KMS-11 (cell line): ENCODE data around the gene DOC2B.
A peak's percentile ranks its signal among the peaks of the same experiment; 100 is the strongest.

Experiments
- H2AFZ ChIP-seq: fragments of 200-600 bp; sonication (generic); 2 replicates; pipeline ENCODE4 v1.6.1; 2016; ENCODE audit warnings: antibody characterized with exemption, mixed run types, low read depth
- H3K27ac ChIP-seq: fragments of 200-600 bp; sonication (generic); 2 replicates; pipeline ENCODE4 v1.6.1; 2016; ENCODE audit warnings: mild to moderate bottlenecking, mixed run types
- H3K27me3 ChIP-seq: fragments of 200-600 bp; sonication (generic); 2 replicates; pipeline ENCODE4 v1.6.1; 2017; ENCODE audit warnings: mild to moderate bottlenecking, low read depth, mixed run types, moderate library complexity; ENCODE audit not compliant: insufficient read depth
- H3K36me3 ChIP-seq: fragments of 200-600 bp; sonication (generic); 2 replicates; pipeline ENCODE4 v1.6.1; 2017; ENCODE audit warnings: mild to moderate bottlenecking, mixed run types; ENCODE audit not compliant: insufficient read depth
- H3K4me1 ChIP-seq: fragments of 200-600 bp; sonication (generic); 2 replicates; pipeline ENCODE4 v1.6.1; 2016; ENCODE audit warnings: mild to moderate bottlenecking, low read depth, mixed run types; ENCODE audit not compliant: poor library complexity, severe bottlenecking
- H3K4me2 ChIP-seq: fragments of 200-600 bp; sonication (generic); 2 replicates; pipeline ENCODE4 v1.7.0; 2016; ENCODE audit warnings: mild to moderate bottlenecking, mixed run types
- H3K4me3 ChIP-seq: fragments of 200-600 bp; sonication (generic); IDR thresholded peaks from 2 replicates; pipeline ENCODE4 v1.6.1; 2017; ENCODE audit warnings: low read depth, low read length, mixed read lengths; ENCODE audit not compliant: insufficient read depth
- H3K79me2 ChIP-seq: fragments of 200-600 bp; sonication (generic); 2 replicates; pipeline ENCODE4 v1.6.1; 2016; ENCODE audit warnings: low read depth, mixed run types; ENCODE audit not compliant: insufficient read depth
- H3K9ac ChIP-seq: fragments of 200-600 bp; sonication (generic); 2 replicates; pipeline ENCODE4 v1.6.1; 2016; ENCODE audit warnings: mild to moderate bottlenecking, mixed run types
- H4K20me1 ChIP-seq: fragments of 200-600 bp; sonication (generic); 2 replicates; pipeline ENCODE4 v1.6.1; 2016; ENCODE audit warnings: mild to moderate bottlenecking, mixed run types; ENCODE audit not compliant: insufficient read depth
- TF ChIP-seq, protein P1 (sequence below): fragments of 200-600 bp; sonication (generic); conservative IDR thresholded peaks from 2 replicates; pipeline ENCODE4 v1.6.1; 2017; ENCODE audit warnings: low read depth, mild to moderate bottlenecking, antibody characterized with exemption, low read length, moderate library complexity, mixed read lengths

DOC2B gene

DNA sequence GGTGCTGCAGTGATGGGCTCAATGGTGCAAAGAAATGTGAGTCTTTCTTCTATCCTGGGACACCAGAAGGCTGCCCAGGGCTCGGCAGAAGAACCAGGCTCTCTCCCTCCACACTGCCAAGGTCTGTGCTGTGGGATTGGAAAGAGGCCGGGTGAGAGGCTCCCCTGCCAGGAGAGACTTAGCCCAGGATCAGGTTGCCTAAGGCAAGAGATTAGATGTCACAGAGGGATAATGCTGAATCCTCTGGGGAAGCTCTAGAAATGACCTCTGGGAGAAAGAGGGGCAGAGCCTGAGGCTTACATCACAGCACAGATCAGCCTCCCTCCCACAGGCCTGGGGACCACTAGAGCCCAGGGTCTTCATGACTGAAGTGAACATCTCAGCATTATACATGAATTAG, 5.7 kb upstream of the DOC2B start:
- Histone ChIP-seq H3K9ac (no peak overlapping the region), H3K4me3 (no peak overlapping the region), H3K79me2 (no peaks in the 10 kb centered on the region), H2AFZ (no peak overlapping the region), H3K27me3 (no peaks in the 10 kb centered on the region), H3K36me3 (no peaks in the 10 kb centered on the region), H3K4me2 (no peak overlapping the region), H3K27ac (no peak overlapping the region), H3K4me1 (peaks cover 13% of the 10 kb centered on the region), H4K20me1 (no peaks in the 10 kb centered on the region)
- TF ChIP-seq, protein P1, sequence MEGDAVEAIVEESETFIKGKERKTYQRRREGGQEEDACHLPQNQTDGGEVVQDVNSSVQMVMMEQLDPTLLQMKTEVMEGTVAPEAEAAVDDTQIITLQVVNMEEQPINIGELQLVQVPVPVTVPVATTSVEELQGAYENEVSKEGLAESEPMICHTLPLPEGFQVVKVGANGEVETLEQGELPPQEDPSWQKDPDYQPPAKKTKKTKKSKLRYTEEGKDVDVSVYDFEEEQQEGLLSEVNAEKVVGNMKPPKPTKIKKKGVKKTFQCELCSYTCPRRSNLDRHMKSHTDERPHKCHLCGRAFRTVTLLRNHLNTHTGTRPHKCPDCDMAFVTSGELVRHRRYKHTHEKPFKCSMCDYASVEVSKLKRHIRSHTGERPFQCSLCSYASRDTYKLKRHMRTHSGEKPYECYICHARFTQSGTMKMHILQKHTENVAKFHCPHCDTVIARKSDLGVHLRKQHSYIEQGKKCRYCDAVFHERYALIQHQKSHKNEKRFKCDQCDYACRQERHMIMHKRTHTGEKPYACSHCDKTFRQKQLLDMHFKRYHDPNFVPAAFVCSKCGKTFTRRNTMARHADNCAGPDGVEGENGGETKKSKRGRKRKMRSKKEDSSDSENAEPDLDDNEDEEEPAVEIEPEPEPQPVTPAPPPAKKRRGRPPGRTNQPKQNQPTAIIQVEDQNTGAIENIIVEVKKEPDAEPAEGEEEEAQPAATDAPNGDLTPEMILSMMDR, result no peak

DNA sequence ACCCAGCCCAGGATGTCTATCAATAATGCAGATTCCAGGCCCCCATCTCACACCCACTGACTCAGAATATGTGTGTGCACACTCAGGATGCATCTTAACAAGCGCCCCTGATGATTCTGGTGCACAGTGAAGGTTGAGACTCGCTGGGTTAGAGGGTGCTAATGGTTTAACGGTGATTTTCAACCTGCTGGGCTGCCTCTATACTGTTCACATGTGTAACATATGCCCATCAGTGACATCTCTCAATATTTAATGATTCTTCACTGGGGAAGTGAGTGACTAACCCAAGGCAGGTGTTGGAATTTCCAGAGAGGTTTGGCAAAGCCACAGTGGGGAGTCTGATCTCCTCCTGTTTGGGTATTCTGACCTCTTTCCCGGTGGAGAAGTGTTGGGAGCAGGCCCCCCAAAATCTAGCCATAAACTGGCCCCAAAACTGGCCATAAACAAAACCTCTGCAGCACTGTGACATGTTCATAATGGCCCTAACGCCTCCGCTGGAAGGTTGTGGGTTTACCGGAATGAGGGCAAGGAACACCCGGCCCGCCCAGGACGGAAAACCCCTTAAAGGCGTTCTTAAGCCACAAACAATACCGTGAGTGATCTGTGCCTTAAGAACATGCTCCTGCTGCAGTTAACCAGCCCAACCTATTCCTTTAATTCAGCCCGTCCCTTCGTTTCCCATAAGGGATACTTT, 4.1 kb upstream of the DOC2B start:
- Histone ChIP-seq H3K79me2 (no peaks in the 10 kb centered on the region), H2AFZ (peak overlapping the region; percentile 18; the same call in 1 of the 2 replicates), H3K4me2 (0 out of 2 replicates have a peak overlapping the region, but pooled peaks have one; percentile 42), H3K27me3 (no peaks in the 10 kb centered on the region), H3K9ac (no peak overlapping the region), H3K36me3 (no peaks in the 10 kb centered on the region), H3K4me1 (peaks cover 13% of the 10 kb centered on the region), H3K4me3 (no peak overlapping the region), H4K20me1 (no peaks in the 10 kb centered on the region), H3K27ac (no peak overlapping the region)
- TF ChIP-seq, protein P1, result no peak

DNA sequence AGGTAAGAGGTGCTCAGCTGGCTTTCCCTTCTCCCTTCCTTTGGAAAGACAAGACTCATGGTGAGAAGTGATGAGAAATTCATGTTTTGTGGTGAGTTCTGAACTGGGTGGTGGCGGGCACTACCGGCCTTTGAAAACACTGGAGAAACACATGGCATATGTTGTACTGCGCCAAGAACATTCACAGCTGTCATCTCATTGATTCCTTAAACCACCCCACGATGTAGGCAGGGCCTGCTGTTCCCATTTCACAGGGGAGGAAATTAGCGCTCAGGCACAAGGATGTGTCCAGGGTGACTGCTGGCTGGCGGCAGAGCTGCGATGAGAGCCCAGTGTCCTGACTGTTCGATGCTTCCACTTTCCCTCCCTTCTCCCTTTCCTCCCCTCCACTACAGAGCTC, 1.6 kb upstream of the DOC2B start:
- no peaks in the 10 kb centered on the region for H3K36me3 ChIP-seq
- no peak overlapping the region for H3K9ac ChIP-seq
- H2AFZ ChIP-seq, result no peak overlapping the region
- no peaks in the 10 kb centered on the region for H4K20me1 ChIP-seq
- no peaks in the 10 kb centered on the region for H3K27me3 ChIP-seq
- TF ChIP-seq, protein P1, result no peak
- no peak overlapping the region for H3K4me2 ChIP-seq
- H3K4me3 ChIP-seq, result no peak overlapping the region
- H3K27ac ChIP-seq, result no peak overlapping the region
- H3K79me2 ChIP-seq, result no peaks in the 10 kb centered on the region
- peaks cover 13% of the 10 kb centered on the region for H3K4me1 ChIP-seq

DNA sequence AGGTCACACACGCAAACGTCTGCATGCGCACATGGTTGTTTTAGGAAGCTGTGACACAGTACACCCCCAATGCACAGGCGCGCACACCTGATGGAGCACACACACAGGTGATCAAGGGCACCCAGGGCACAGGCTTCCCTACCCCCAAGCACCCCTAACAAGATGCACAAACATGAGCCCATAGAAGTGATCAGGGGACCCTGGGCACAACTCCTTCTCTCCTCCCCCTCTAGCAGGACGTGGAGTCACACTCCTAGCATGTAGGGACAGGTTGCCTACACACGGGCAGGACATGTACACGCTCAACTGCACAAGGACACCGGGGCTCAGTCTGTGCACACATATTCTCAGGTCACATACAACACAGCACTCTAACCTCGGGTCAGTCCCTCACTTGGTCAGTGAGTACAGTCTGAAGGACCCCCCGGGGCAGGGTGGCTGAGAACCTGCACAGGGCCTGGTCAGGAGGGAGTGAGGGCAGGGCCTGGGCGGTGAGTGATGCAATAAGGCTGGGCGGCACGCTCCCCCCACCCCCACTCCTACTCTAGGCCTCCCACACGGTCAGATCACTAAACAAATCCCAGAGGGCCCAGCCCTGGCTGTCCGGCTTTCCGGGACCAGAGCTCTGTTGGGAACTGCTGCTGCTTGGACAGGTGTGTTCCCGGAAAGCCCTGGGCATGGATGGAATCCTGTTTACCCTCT, 751 bp upstream of the DOC2B start:
- no peaks in the 10 kb centered on the region for H3K79me2 ChIP-seq
- no peak overlapping the region for H3K27ac ChIP-seq
- peaks cover 13% of the 10 kb centered on the region for H3K4me1 ChIP-seq
- H3K9ac ChIP-seq, result no peak overlapping the region
- no peaks in the 10 kb centered on the region for H3K36me3 ChIP-seq
- TF ChIP-seq, protein P1, result no peak
- H3K27me3 ChIP-seq, result no peaks in the 10 kb centered on the region
- no peaks in the 10 kb centered on the region for H4K20me1 ChIP-seq
- H3K4me2 ChIP-seq, result no peak overlapping the region
- no peak overlapping the region for H2AFZ ChIP-seq
- no peak overlapping the region for H3K4me3 ChIP-seq
